Body of pancreas (tissue), 4 donors: ENCODE measurements around the gene IQCM.

Experiments used
- POLR2A ChIP-seq, 3 donors: fragments of 450-650 bp; IDR thresholded peaks; one replicate each; pipeline ENCODE4 v1.6.1; 2016; ENCODE audit warnings: antibody characterized with exemption in 3 of 3, mild to moderate bottlenecking in 2 of 3
- TF ChIP-seq, protein P1 (sequence below), 7 experiments: fragments of 450-650 bp in 4 of 7; fragments of 200-600 bp in 3 of 7; sonication (generic) in 3 of 7; IDR thresholded peaks; one replicate each; pipeline ENCODE4 v1.5.1; 2016 to 2019; ENCODE audit warnings: antibody characterized with exemption in 7 of 7

- TF ChIP-seq, protein P1, sequence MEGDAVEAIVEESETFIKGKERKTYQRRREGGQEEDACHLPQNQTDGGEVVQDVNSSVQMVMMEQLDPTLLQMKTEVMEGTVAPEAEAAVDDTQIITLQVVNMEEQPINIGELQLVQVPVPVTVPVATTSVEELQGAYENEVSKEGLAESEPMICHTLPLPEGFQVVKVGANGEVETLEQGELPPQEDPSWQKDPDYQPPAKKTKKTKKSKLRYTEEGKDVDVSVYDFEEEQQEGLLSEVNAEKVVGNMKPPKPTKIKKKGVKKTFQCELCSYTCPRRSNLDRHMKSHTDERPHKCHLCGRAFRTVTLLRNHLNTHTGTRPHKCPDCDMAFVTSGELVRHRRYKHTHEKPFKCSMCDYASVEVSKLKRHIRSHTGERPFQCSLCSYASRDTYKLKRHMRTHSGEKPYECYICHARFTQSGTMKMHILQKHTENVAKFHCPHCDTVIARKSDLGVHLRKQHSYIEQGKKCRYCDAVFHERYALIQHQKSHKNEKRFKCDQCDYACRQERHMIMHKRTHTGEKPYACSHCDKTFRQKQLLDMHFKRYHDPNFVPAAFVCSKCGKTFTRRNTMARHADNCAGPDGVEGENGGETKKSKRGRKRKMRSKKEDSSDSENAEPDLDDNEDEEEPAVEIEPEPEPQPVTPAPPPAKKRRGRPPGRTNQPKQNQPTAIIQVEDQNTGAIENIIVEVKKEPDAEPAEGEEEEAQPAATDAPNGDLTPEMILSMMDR (IDR thresholded peaks at IDR 0.05) = peak; percentile 25 to 51 (median 31)
- TF ChIP-seq POLR2A (IDR thresholded peaks at IDR 0.05) = no peak
Observed at GRCh38 chr4:149370785-149371420, 444.7 kb downstream of the IQCM start.
